ENCODE data around the gene TENM4. TPM values are rescaled to one million over a fixed set of nuclear protein-coding genes. Genes with fewer than 3 reads are reported as not detected.

Gene TENM4
- total RNA-seq, 1 experiment from 2014 or later, result 9.9 TPM

DNA sequence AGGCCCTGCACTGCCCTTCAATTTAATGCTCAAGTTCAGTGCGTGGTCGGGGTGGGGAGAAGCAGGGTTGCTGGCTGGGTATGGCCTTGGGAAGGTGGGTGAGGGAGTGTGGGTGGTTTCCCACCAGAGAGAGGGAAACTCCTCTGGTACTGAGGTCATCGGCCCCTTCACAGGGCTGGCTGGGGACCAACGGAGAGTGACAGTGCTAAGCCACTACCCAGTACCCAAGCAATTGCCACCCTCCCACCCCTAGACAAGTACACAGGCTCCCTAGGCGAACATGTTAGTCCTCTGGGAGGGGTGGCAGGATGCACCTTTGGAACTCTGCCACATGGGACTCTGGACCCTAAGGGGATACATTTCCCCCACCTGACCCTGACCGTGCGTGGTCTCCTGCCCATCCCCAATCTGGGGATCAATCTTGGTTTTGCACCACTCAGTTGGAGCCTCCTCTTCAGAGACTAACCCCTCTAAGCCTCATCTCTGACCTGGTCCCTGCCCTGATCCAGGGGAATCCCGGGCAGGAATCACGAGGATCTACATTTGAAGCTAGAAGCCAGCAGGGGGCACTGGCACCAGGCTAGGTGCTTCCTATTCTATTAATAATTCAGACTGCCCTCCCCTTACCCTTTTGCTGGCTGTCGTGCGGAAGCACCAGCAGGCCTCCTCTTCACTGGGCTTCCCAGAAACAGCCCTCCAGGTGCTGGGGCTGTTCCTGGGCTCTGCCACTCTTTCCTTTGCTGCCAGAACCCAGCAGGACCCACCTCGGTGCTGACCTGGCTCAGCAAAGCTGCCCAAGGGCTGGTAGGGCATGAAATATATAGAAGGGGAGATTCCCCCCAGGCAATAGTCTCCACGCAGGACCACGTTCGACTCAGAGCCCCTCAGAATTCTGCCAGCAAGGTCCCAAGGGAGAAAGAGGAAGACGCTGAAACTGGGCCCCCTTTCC, 377.7 kb downstream of the TENM4 start:
- no peaks in the 10 kb centered on the region for H3K27me3 Mint-ChIP-seq (ENCODE audit: insufficient read depth, unreplicated experiment)
- no peaks in the 10 kb centered on the region for H3K36me3 Mint-ChIP-seq (ENCODE audit: insufficient read depth, unreplicated experiment)
- TF ChIP-seq CTCF (IDR thresholded peaks at IDR 0.05; ENCODE audit: unreplicated experiment), result peak; percentile 47
- no peaks in the 10 kb centered on the region for H3K9me3 Mint-ChIP-seq (ENCODE audit: unreplicated experiment)
- no peak overlapping the region for H3K4me3 Mint-ChIP-seq (ENCODE audit: unreplicated experiment)
- ChIA-PET POLR2A (no interaction called here), CTCF (interaction anchor here (0.6 to 5.3 kb wide), 13 partner anchors 8 to 430 kb away, joined by 3 to 23 read pairs (median 4); no protein-coding TSS in a partner anchor)
- H3K27ac Mint-ChIP-seq (ENCODE audit: low read depth, unreplicated experiment), result no peak overlapping the region
- intact Hi-C loops (cut with micrococcal nuclease), result loop anchor here (1.0 to 2.0 kb wide), 2 partner anchors 37 to 98 kb away; no protein-coding TSS in a partner anchor
- no peaks in the 10 kb centered on the region for H3K4me1 Mint-ChIP-seq (ENCODE audit: insufficient read depth, unreplicated experiment)
- BruUV-seq (replicated peaks), result no TSS peak
- peak; percentile 65 for DNase-seq (ENCODE audit: unreplicated experiment)

- CTCF ChIA-PET, result interaction anchor here (0.7 to 5.3 kb wide), 8 partner anchors 8 to 433 kb away, joined by 3 to 23 read pairs (median 4); no protein-coding TSS in a partner anchor
- no peaks in the 10 kb centered on the region for H3K9me3 Mint-ChIP-seq (ENCODE audit: unreplicated experiment)
- no peaks in the 10 kb centered on the region for H3K36me3 Mint-ChIP-seq (ENCODE audit: insufficient read depth, unreplicated experiment)
- TF ChIP-seq CTCF (IDR thresholded peaks at IDR 0.05; ENCODE audit: unreplicated experiment), result no peak
- no peak for DNase-seq (ENCODE audit: unreplicated experiment)
- no peak overlapping the region for H3K27ac Mint-ChIP-seq (ENCODE audit: low read depth, unreplicated experiment)
- peaks cover 5% of the 10 kb centered on the region for H3K4me1 Mint-ChIP-seq (ENCODE audit: insufficient read depth, unreplicated experiment)
- H3K27me3 Mint-ChIP-seq (ENCODE audit: insufficient read depth, unreplicated experiment), result no peaks in the 10 kb centered on the region
- no TSS peak for BruUV-seq (replicated peaks)
- H3K4me3 Mint-ChIP-seq (ENCODE audit: unreplicated experiment), result no peak overlapping the region
- intact Hi-C loops (cut with micrococcal nuclease), result no loop called here
- POLR2A ChIA-PET, result interaction anchor here (0.6 kb wide), 1 partner anchor 99 kb away, joined by 3 read pairs; no protein-coding TSS in a partner anchor
Observed at GRCh38 chr11:79060081-79060953, 380.5 kb downstream of the TENM4 start.

DNA sequence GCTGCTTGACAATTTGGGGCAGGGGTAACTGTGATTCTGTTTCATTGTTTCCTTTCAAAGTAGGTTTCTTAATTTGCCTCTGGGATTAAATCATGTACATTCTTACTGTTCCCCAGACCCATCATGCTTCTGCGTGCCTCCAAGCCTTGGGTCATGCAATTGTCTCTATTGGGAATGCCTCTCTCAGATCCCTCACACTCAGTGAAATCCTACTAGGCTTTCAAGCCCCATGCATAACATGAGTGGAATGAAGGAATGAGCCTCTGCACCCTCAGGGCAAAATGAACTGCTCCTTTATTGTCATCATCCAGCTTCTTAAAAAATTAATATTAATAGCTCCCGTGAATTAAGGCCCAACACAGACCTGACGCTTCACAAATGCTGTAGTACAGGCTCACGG, 381.7 kb downstream of the TENM4 start:
- POLR2A ChIA-PET, result no interaction called here
- H3K4me3 Mint-ChIP-seq (ENCODE audit: unreplicated experiment), result no peak overlapping the region
- no peak overlapping the region for H3K27ac Mint-ChIP-seq (ENCODE audit: low read depth, unreplicated experiment)
- no peaks in the 10 kb centered on the region for H3K27me3 Mint-ChIP-seq (ENCODE audit: insufficient read depth, unreplicated experiment)
- BruUV-seq (replicated peaks), result no TSS peak
- intact Hi-C loops (cut with micrococcal nuclease), result no loop called here
- peaks cover 5% of the 10 kb centered on the region for H3K4me1 Mint-ChIP-seq (ENCODE audit: insufficient read depth, unreplicated experiment)
- H3K9me3 Mint-ChIP-seq (ENCODE audit: unreplicated experiment), result no peaks in the 10 kb centered on the region
- no peak for TF ChIP-seq CTCF (IDR thresholded peaks at IDR 0.05; ENCODE audit: unreplicated experiment)
- H3K36me3 Mint-ChIP-seq (ENCODE audit: insufficient read depth, unreplicated experiment), result no peaks in the 10 kb centered on the region
- DNase-seq (ENCODE audit: unreplicated experiment), result no peak
- CTCF ChIA-PET, result interaction anchor here (0.9 to 1.2 kb wide), 4 partner anchors 41 to 434 kb away, joined by 3 to 7 read pairs (median 4); no protein-coding TSS in a partner anchor

All from MCF 10A (cell line).